ENCODE measurements around the gene NHLRC2.

NHLRC2 gene

GRCh38 chr10:113849946-113850345, 4.5 kb upstream of the NHLRC2 start:
- no peak overlapping the region for H3K4me3 ChIP-seq (ENCODE audit: control insufficient read depth, low read depth, low read length)
- no peak for DNase-seq (ENCODE audit: low read depth)
- no peak for TF ChIP-seq CTCF (conservative IDR thresholded peaks at IDR 0.05; ENCODE audit: control insufficient read depth, insufficient read depth, low read depth, low read length)

GRCh38 chr10:113853578-113854012, 866 bp upstream of the NHLRC2 start:
- DNase-seq (ENCODE audit: low read depth), result no peak
- TF ChIP-seq CTCF (conservative IDR thresholded peaks at IDR 0.05; ENCODE audit: control insufficient read depth, insufficient read depth, low read depth, low read length), result no peak
- peak overlapping the region; percentile 91 for H3K4me3 ChIP-seq (ENCODE audit: control insufficient read depth, low read depth, low read length)

GRCh38 chr10:113854761-113855588, 514 bp downstream of the NHLRC2 start:
- no peak for TF ChIP-seq CTCF (conservative IDR thresholded peaks at IDR 0.05; ENCODE audit: control insufficient read depth, insufficient read depth, low read depth, low read length)
- peak; percentile 26 for DNase-seq (ENCODE audit: low read depth)
- H3K4me3 ChIP-seq (ENCODE audit: control insufficient read depth, low read depth, low read length), result peak overlapping the region; percentile 91

GRCh38 chr10:113856563-113856962, 2.1 kb downstream of the NHLRC2 start:
- DNase-seq (ENCODE audit: low read depth), result peak; percentile 23
- peak overlapping the region; percentile 15 for H3K4me3 ChIP-seq (ENCODE audit: control insufficient read depth, low read depth, low read length)
- no peak for TF ChIP-seq CTCF (conservative IDR thresholded peaks at IDR 0.05; ENCODE audit: control insufficient read depth, insufficient read depth, low read depth, low read length)

GRCh38 chr10:113857210-113857609, 2.7 kb downstream of the NHLRC2 start:
- no peak for TF ChIP-seq CTCF (conservative IDR thresholded peaks at IDR 0.05; ENCODE audit: control insufficient read depth, insufficient read depth, low read depth, low read length)
- DNase-seq (ENCODE audit: low read depth), result peak; percentile 11
- H3K4me3 ChIP-seq (ENCODE audit: control insufficient read depth, low read depth, low read length), result no peak overlapping the region

- peak; percentile 45 for DNase-seq (ENCODE audit: low read depth)
- H3K4me3 ChIP-seq (ENCODE audit: control insufficient read depth, low read depth, low read length), result no peak overlapping the region
- TF ChIP-seq CTCF (conservative IDR thresholded peaks at IDR 0.05; ENCODE audit: control insufficient read depth, insufficient read depth, low read depth, low read length), result no peak
These were observed 4.1 kb downstream of the NHLRC2 start for GRCh38 chr10:113858541-113858940.
